ENCODE results near the gene EEIG1.

The EEIG1 gene

GRCh38 chr9:127958728-127959127 lies 22.1 kb downstream of the EEIG1 start:
- no peak for DNase-seq

- DNase-seq, result no peak
Measured at GRCh38 chr9:127955294-127956015, 25.3 kb downstream of the EEIG1 start.

- DNase-seq, result no peak
Measured at GRCh38 chr9:127954831-127955293, 25.9 kb downstream of the EEIG1 start.

GRCh38 chr9:127953768-127954505 lies 26.9 kb downstream of the EEIG1 start:
- DNase-seq, result no peak

DNA sequence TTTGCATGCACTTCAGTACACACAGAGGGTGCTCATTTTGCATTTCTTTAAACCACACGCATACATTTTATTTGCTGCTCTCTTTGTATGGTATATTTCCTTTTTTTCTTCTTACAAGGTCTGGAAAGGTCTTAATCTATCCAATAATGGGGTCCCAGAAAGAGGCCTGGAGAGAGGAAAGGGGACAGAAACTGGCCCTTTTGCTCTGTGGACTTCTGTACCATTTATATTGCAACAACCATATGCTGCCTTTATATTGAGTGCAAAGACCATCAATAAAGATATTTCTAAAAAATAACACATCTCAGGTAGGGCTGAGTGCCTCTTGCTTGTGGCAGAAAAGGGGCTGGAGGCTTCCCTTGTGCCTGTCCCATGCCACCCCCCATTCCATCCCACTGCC lies 27.6 kb downstream of the EEIG1 start:
- no peak for DNase-seq

- DNase-seq, result no peak
Measured at GRCh38 chr9:127950513-127951289, 30.1 kb downstream of the EEIG1 start.

DNA sequence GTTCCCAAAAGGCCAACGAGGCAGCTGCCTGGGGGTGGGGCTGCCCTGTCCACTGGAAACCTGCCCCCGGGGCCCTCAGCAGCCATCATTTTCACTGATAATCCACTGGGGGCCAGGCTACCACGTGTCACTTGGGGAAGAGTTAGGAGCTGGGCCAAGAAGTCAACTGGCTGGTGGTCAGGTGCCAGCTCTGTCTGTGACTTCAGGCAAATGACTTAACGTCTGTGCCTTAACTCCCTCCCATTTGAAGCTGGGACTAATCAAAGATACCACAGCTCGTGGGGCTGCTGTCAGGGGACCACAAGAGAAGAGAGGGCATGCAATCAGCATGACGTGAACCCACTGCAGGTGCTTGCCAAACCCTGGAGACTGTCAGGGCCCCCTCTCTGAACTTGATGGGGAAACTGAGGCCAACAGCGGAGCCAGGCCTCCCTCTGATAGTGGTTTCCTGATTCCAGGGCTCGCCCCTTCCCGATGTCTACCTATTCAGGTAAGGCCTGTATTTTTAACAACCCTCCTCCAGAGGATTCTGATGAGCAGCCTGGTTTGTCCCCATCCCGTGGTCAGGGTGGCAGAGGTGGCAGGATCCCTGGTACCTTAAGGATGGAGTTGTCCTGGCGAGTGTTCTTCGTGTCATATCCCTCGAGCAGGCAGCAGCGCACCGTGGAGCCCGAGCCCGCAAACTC lies 30.8 kb downstream of the EEIG1 start:
- no peak for DNase-seq

- DNase-seq, result no peak
Measured at GRCh38 chr9:127947841-127948710, 32.7 kb downstream of the EEIG1 start.

- DNase-seq, result no peak
Measured at GRCh38 chr9:127946728-127947127, 34.1 kb downstream of the EEIG1 start.

- no peak for DNase-seq
Measured at GRCh38 chr9:127945942-127946341, 34.8 kb downstream of the EEIG1 start.

GRCh38 chr9:127945338-127945737 lies 35.5 kb downstream of the EEIG1 start:
- no peak for DNase-seq

DNA sequence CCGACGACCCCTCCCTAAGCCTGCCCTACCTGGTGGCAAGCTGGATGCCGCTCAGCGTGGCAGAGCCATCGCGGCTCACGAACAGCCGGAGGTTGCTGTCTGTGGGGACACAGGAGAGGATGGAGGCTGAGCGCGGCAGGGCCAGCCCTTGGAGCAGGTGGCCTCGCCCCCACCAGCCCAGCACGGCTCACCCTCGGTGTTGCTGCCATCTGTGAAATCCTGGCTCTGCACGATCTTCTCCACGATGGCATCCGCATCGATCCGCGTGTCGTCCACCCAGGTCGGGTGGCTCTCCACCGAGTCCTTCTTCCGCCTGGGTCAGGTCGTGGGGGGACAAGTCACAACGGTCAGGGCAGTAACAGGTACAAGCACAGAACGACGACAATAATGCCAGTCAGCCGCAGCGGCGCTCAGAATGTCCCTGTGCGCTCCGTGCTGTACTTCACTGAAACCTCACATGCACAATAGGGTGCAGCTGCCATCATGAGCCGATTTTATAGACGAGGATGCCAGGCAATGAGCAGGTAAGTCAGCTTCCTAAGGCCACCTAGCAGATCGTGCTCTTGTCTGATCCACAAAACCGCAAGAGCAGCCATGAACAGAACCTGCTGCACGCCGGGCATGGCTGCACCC lies 36.1 kb downstream of the EEIG1 start:
- DNase-seq, result no peak

DNA sequence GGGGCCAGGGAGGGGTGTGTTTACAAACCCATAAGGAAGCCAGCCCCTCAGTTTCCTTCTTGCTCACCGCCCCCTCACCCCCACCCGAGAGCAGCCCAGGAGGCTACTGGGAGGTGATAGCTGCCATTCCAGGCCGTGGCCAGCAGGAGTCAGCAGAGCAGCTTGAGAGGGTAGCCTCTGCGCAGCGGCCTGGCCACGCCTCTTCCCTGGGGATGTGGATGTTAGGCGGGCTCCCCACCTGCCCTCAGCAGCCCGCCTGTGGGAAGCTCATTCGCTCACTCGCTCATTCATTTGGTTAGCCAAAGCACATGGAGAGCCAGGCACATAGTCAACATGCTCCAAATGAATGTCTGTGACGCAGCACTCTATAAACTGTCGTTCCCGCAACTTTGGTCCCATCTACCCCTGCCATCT lies 37.1 kb downstream of the EEIG1 start:
- DNase-seq, result peak; percentile 70 to 92

GRCh38 chr9:127943011-127943662 lies 37.7 kb downstream of the EEIG1 start:
- no peak for DNase-seq

DNA sequence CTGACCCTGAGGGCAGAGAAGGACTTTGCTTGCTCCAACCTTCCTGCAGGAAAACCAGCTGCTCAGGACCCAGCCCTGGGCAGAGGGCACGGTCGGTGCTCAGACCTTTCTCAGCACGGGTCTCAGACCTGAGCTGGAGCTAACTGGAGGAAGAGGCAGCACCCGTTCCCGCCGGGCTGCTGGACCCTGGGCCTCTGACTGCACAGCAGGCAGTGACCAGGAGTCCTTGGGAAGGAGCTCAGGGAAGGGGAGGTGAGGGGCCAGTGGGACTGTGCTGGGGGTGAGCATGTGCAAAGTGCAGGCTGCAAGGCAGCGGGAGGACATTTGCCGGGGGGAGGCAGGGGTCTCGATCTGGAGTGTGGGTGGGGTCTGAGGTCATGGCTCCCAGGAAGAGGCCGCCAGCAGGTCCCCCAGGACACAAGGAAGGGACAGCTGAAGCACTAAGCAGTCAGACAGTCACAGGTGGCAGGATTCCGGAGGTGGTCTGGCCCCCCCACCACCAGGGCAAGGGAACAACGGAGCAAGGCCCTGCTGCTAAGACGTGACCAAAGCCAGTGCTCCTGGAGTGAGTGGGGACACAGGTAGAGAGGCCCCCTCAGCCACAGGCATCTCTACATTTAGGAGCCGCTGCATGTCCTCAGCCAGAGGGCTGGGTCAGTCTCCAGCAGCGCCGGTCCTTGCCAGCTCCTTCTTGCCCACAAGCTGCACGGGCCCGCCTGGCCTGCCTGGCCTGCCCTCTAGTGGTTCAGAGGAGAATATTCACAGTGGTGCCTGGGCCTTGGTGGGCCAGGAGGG lies 38.4 kb downstream of the EEIG1 start:
- peak in 1 of 2 donors; percentile 61 for DNase-seq

DNA sequence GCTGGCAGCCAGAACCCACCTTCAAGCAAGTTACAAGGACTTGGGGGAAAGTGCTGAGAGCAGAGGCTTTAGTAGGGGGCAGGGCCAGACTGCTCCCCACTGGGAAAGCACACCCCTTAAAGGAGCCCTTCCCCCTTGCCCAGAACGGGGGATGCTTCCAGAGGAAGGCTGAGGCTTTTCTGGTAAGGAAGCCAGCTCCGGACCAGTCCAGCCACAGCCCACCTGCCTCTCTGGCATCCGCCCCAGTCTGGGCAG lies 38.9 kb downstream of the EEIG1 start:
- DNase-seq, result no peak

GRCh38 chr9:127941062-127941960 lies 39.5 kb downstream of the EEIG1 start:
- DNase-seq, result no peak

DNA sequence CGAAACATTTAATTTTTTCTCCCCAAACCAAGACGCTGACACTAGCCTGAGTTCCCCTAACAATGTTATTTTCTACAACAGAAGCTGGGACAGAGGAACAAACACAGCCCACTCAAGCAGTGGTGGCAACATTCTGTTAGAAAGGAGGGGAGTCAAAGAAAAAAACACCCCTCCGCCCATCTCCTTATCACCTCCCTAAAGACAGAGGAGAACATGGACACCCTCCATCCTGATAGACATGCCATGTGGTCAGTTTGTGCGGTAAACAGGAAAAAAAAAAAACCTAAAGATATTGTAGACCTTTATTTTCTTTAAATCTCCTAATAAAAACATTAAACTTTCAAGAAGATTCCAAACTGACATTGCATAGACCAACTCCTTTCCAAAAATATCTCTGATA lies 40.2 kb downstream of the EEIG1 start:
- DNase-seq, result no peak

GRCh38 chr9:127938298-127938690 lies 42.5 kb downstream of the EEIG1 start:
- DNase-seq, result no peak

Data from inflammatory macrophage treated with lipopolysaccharide for 1 hour (primary cell).